H1 (cell line): ENCODE results near the gene MTTP. TPM values are rescaled to one million over a fixed set of nuclear protein-coding genes. Genes with fewer than 3 reads are reported as not detected.

Source experiments
- CTCF ChIA-PET: fragments of 300-600 bp; sonication (Branson Sonifier 250); formaldehyde crosslinking; loops from one replicate; lab custom pipeline; 2021; ENCODE audit not compliant: partially characterized antibody; lab: Charles Lee
- POLR2A ChIA-PET: fragments of 300-600 bp; sonication (Branson Sonifier 250); formaldehyde crosslinking; loops from one replicate; lab custom pipeline; 2021; ENCODE audit warnings: inconsistent platforms; ENCODE audit not compliant: partially characterized antibody; lab: Charles Lee
- DNase-seq, 2 experiments: peaks; one replicate each; pipeline versions ENCODE4 v3.0.0 to v3.0.0-alpha.2; 2010 to 2022; ENCODE audit warnings: low spot score in 2 of 2, low read depth in 1 of 2, mixed read lengths in 1 of 2
- FAIRE-seq: peaks from 2 replicates; lab custom pipeline; 2011; peaks lifted over from hg19 to GRCh38; lab: Jason Lieb, UNC
- H2AFZ ChIP-seq: 2 replicates; pipeline ENCODE4 v1.8.1; 2012; ENCODE audit warnings: low read length, inconsistent platforms
- H2AK5ac ChIP-seq: 2 replicates; pipeline ENCODE4 v1.6.1; 2013; ENCODE audit warnings: low read depth, low read length
- H2BK120ac ChIP-seq: replicated peaks from 2 replicates; pipeline ENCODE3; 2013; ENCODE audit warnings: low read depth, low read length, inconsistent platforms
- H2BK12ac ChIP-seq: 2 replicates; pipeline ENCODE4 v1.6.1; 2013; ENCODE audit warnings: low read depth, low read length
- H2BK15ac ChIP-seq: 2 replicates; pipeline ENCODE4 v1.6.1; 2013; ENCODE audit warnings: low read length
- H2BK20ac ChIP-seq: 2 replicates; pipeline ENCODE4 v1.6.1; 2013; ENCODE audit warnings: low read length
- H2BK5ac ChIP-seq: 2 replicates; pipeline ENCODE4 v1.6.1; 2013; ENCODE audit warnings: low read depth, low read length
- H3K14ac ChIP-seq: 2 replicates; pipeline ENCODE4 v1.6.1; 2013; ENCODE audit warnings: inconsistent platforms; ENCODE audit not compliant: insufficient read length
- H3K18ac ChIP-seq: 2 replicates; pipeline ENCODE4 v1.6.1; 2013; ENCODE audit warnings: low read length; ENCODE audit errors: extremely low read depth
- H3K23ac ChIP-seq: 2 replicates; pipeline ENCODE4 v1.6.1; 2013; ENCODE audit warnings: inconsistent platforms; ENCODE audit not compliant: insufficient read length
- H3K23me2 ChIP-seq: 2 replicates; pipeline ENCODE4 v1.6.1; 2013; ENCODE audit warnings: low read depth, low read length
- H3K27ac ChIP-seq: 2 replicates; pipeline ENCODE4 v1.6.1; 2011; ENCODE audit warnings: low read depth, low read length, inconsistent platforms
- H3K27me3 ChIP-seq, 4 experiments: replicated peaks in 1 of 4; 1 replicate in 1 of 4; 2 replicates in 3 of 4; pipeline versions ENCODE4 v1.6.1 to v1.8.1; 2011 to 2013; ENCODE audit warnings: low read length in 3 of 4, mild to moderate bottlenecking in 3 of 4, inconsistent platforms in 2 of 4, mixed read lengths in 2 of 4, moderate library complexity in 1 of 4; ENCODE audit not compliant: control insufficient read depth in 3 of 4, insufficient read depth in 3 of 4; ENCODE audit errors: extremely low read depth in 1 of 4
- H3K36me3 ChIP-seq, 4 experiments: 2 replicates each; pipeline versions ENCODE4 v1.6.1 to v1.8.1; 2011 to 2013; ENCODE audit warnings: mild to moderate bottlenecking in 4 of 4, low read length in 3 of 4, moderate library complexity in 2 of 4, control low read depth in 1 of 4, inconsistent platforms in 1 of 4; ENCODE audit not compliant: insufficient read depth in 4 of 4, control insufficient read depth in 2 of 4
- H3K4ac ChIP-seq: replicated peaks from 2 replicates; pipeline ENCODE3; 2013; ENCODE audit warnings: low read length, low read depth, mixed read lengths, inconsistent platforms; ENCODE audit not compliant: insufficient read length
- H3K4me1 ChIP-seq, 4 experiments: replicated peaks in 1 of 4; 1 replicate in 1 of 4; 2 replicates in 3 of 4; pipeline versions ENCODE4 v1.6.1 to v1.8.1; 2011 to 2013; ENCODE audit warnings: low read length in 3 of 4, inconsistent platforms in 2 of 4, mixed read lengths in 1 of 4; ENCODE audit not compliant: insufficient read depth in 4 of 4, control insufficient read depth in 3 of 4
- H3K4me2 ChIP-seq, 2 experiments: 2 replicates each; pipeline versions ENCODE4 v1.6.1 to v1.8.1; 2011 to 2013; ENCODE audit warnings: low read depth in 2 of 2, low read length in 2 of 2, control low read depth in 1 of 2, inconsistent platforms in 1 of 2, mild to moderate bottlenecking in 1 of 2; ENCODE audit not compliant: insufficient read depth in 1 of 2
- H3K4me3 ChIP-seq, 4 experiments: fragments of 200-600, 300-600 bp in 1 of 4; sonication (generic), shearing (Covaris generic), sonication (Bioruptor Twin) in 1 of 4; 2 replicates each; pipeline versions ENCODE4 v1.5.1 to v1.8.1; 2011 to 2016; ENCODE audit warnings: low read length in 4 of 4, low read depth in 3 of 4, control low read depth in 2 of 4, inconsistent platforms in 2 of 4, mild to moderate bottlenecking in 2 of 4, mixed read lengths in 1 of 4, moderate library complexity in 1 of 4; ENCODE audit not compliant: insufficient read depth in 2 of 4; ENCODE audit errors: extremely low read depth in 1 of 4
- H3K56ac ChIP-seq: replicated peaks from 2 replicates; pipeline ENCODE3; 2013; ENCODE audit warnings: low read depth, mild to moderate bottlenecking, mixed read lengths, low read length, inconsistent platforms; ENCODE audit not compliant: insufficient read length
- H3K79me1 ChIP-seq: 2 replicates; pipeline ENCODE4 v1.6.1; 2013; ENCODE audit warnings: low read depth, low read length, control low read depth
- H3K79me2 ChIP-seq, 2 experiments: 2 replicates each; pipeline versions ENCODE4 v1.6.1 to v1.8.1; 2012 to 2013; ENCODE audit warnings: low read length in 2 of 2, mild to moderate bottlenecking in 2 of 2, inconsistent platforms in 1 of 2; ENCODE audit not compliant: insufficient read depth in 2 of 2, control insufficient read depth in 1 of 2
- H3K9ac ChIP-seq, 4 experiments: replicated peaks in 1 of 4; 1 replicate in 1 of 4; 2 replicates in 3 of 4; pipeline versions ENCODE4 v1.6.1 to v1.8.1; 2011 to 2013; ENCODE audit warnings: low read depth in 3 of 4, low read length in 3 of 4, control low read depth in 2 of 4, mild to moderate bottlenecking in 2 of 4, moderate library complexity in 2 of 4, inconsistent platforms in 1 of 4; ENCODE audit errors: extremely low read depth in 1 of 4
- H3K9me3 ChIP-seq, 2 experiments: 2 replicates each; pipeline versions ENCODE4 v1.6.1 to v1.8.1; 2012 to 2013; ENCODE audit warnings: mild to moderate bottlenecking in 2 of 2, moderate library complexity in 2 of 2, control low read depth in 1 of 2, inconsistent platforms in 1 of 2, low read depth in 1 of 2, low read length in 1 of 2, mixed read lengths in 1 of 2; ENCODE audit not compliant: insufficient read depth in 2 of 2
- H4K20me1 ChIP-seq, 2 experiments: replicated peaks in 1 of 2; 2 replicates each; pipeline versions ENCODE3 to v1.8.1; 2011 to 2013; ENCODE audit warnings: inconsistent platforms in 2 of 2, low read length in 2 of 2, mild to moderate bottlenecking in 1 of 2; ENCODE audit not compliant: insufficient read depth in 2 of 2, control insufficient read depth in 1 of 2
- H4K5ac ChIP-seq: 2 replicates; pipeline ENCODE4 v1.6.1; 2013; ENCODE audit warnings: low read length, low read depth, mixed read lengths, inconsistent platforms; ENCODE audit not compliant: insufficient read length
- H4K8ac ChIP-seq: 2 replicates; pipeline ENCODE4 v1.8.0; 2013; ENCODE audit warnings: mild to moderate bottlenecking, moderate library complexity, low read length, inconsistent platforms; ENCODE audit not compliant: insufficient read depth; ENCODE audit errors: extremely low read depth
- H4K91ac ChIP-seq: replicated peaks from 2 replicates; pipeline ENCODE3; 2013; ENCODE audit warnings: low read length, mixed read lengths, inconsistent platforms; ENCODE audit not compliant: insufficient read length
- ATF2 ChIP-seq: IDR thresholded peaks from 2 replicates; pipeline ENCODE4 v1.6.1; 2012; ENCODE audit warnings: low read length, inconsistent platforms
- CBX8 ChIP-seq: fragments of 300-800, 300-1000 bp; sonication (generic); IDR thresholded peaks from 2 replicates; pipeline ENCODE4 v1.7.1; 2016; ENCODE audit warnings: low read depth, low read length, borderline replicate concordance
- E2F6 ChIP-seq: IDR thresholded peaks from 2 replicates; pipeline ENCODE4 v1.6.1; 2012; ENCODE audit warnings: inconsistent platforms
- GABPA ChIP-seq: IDR thresholded peaks from 2 replicates; pipeline ENCODE4 v1.6.1; 2011; ENCODE audit warnings: mild to moderate bottlenecking, low read length, moderate library complexity, borderline replicate concordance; ENCODE audit not compliant: insufficient read depth
- KDM5A ChIP-seq: fragments of 200-600 bp; IDR thresholded peaks from 2 replicates; pipeline ENCODE4 v1.7.1; 2012; ENCODE audit warnings: mild to moderate bottlenecking, low read length, inconsistent platforms, mixed read lengths
- POLR2A ChIP-seq, 2 experiments: IDR thresholded peaks; 1 replicate in 1 of 2; 2 replicates in 1 of 2; pipeline ENCODE4 v1.6.1; 2011; ENCODE audit warnings: low read depth in 2 of 2, low read length in 2 of 2, mild to moderate bottlenecking in 2 of 2; ENCODE audit errors: control extremely low read depth in 1 of 2
- SIN3A ChIP-seq, 2 experiments: IDR thresholded peaks in 1 of 2; conservative IDR thresholded peaks in 1 of 2; 2 replicates each; pipeline ENCODE4 v1.6.1; 2011 to 2012; ENCODE audit warnings: low read length in 2 of 2, improper control_type of control experiment in 1 of 2, low read depth in 1 of 2, mild to moderate bottlenecking in 1 of 2
- SP1 ChIP-seq: IDR thresholded peaks from 2 replicates; pipeline ENCODE4 v1.6.1; 2011; ENCODE audit warnings: low read depth, low read length
- TAF1 ChIP-seq: IDR thresholded peaks from 2 replicates; pipeline ENCODE4 v1.6.1; 2011; ENCODE audit warnings: mild to moderate bottlenecking, low read depth, low read length
- TBP ChIP-seq: IDR thresholded peaks from 2 replicates; pipeline ENCODE4 v1.6.1; 2011; ENCODE audit warnings: low read depth, low read length, improper control_type of control experiment
- TEAD4 ChIP-seq: IDR thresholded peaks from 2 replicates; pipeline ENCODE4 v1.6.1; 2012; ENCODE audit warnings: low read depth, low read length, inconsistent platforms, mixed read lengths
- WGBS, 2 experiments: shearing (Covaris generic) in 1 of 2; methylation state at CpG; one replicate each; pipeline versions ENCODE4 v1.1.6 to v1.1.7; 2013 to 2015; ENCODE audit warnings: low lambda C conversion rate in 2 of 2, mixed read lengths in 2 of 2, inconsistent platforms in 1 of 2, low coverage in 1 of 2, missing lambda C conversion rate in 1 of 2; ENCODE audit not compliant: insufficient replicate concordance in 2 of 2, insufficient coverage in 1 of 2, insufficient read length in 1 of 2; ENCODE audit errors: extremely low coverage in 1 of 2, missing lambda C conversion rate in 1 of 2; 5-methylcytosine and 5-hydroxymethylcytosine counted together
- polyA plus RNA-seq, 7 experiments: library from polyadenylated mRNA; depleted of rRNA in 3 of 7; stranded (reverse) in 5 of 7; unstranded in 2 of 7; fragments of >200 nt in 5 of 7; fragments of 200-250 nt in 2 of 7; gene quantifications; 1 replicate in 5 of 7; 2 replicates in 1 of 7; 4 replicates in 1 of 7; pipeline versions ENCODE4 v1.2.1 to v1.2.3, GENCODE V29; 2011 to 2013; ENCODE audit warnings: missing spikeins in 2 of 7, mixed read lengths in 2 of 7
- total RNA-seq: library from RNA; stranded (reverse); fragmentation: NEBNext Ultra II Directional; extraction: Animal tissue kit (Norgen Biotek cat#: 25700); gene quantifications from 2 replicates; pipeline ENCODE4 v1.2.1, GENCODE V29; 2021

The MTTP gene
- total and polyA plus RNA-seq, 2 of the 8 experiments (the other 6 are each of a cell fraction or from before 2014, with no cell fraction given) = 0.12 to 0.26 TPM

- Histone ChIP-seq H3K4me3 (no peak overlapping the region), H3K9me3 (no peaks in the 10 kb centered on the region), H3K23me2 (no peaks in the 10 kb centered on the region; the same call in 1 of the 2 replicates), H3K4me2 (no peak overlapping the region), H2AFZ (no peak overlapping the region), H2BK120ac (no peak overlapping the region), H3K18ac (no peak overlapping the region), H4K20me1 (no peaks in the 10 kb centered on the region), H3K56ac (no peak overlapping the region), H2BK20ac (no peak overlapping the region), H3K23ac (no peak overlapping the region), H3K4me1 (no peaks in the 10 kb centered on the region), H4K8ac (no peak overlapping the region), H4K5ac (no peak overlapping the region), H2BK5ac (no peak overlapping the region), H3K9ac (no peak overlapping the region), H2BK12ac (no peak overlapping the region), H3K36me3 (no peaks in the 10 kb centered on the region), H3K79me2 (no peaks in the 10 kb centered on the region), H3K27ac (no peak overlapping the region), H3K27me3 (no peaks in the 10 kb centered on the region), H3K79me1 (no peaks in the 10 kb centered on the region), H2AK5ac (no peak overlapping the region), H4K91ac (no peak overlapping the region), H2BK15ac (no peak overlapping the region), H3K4ac (no peak overlapping the region), H3K14ac (no peak overlapping the region)
- ChIA-PET CTCF (interaction anchor here (1.2 kb wide), 1 partner anchor 45 kb away, joined by 3 read pairs; no protein-coding TSS in a partner anchor), POLR2A (no interaction called here)
- DNase-seq = no peak
- TF ChIP-seq TBP = no peak
- TF ChIP-seq E2F6 = no peak
- no peak for TF ChIP-seq POLR2A (IDR thresholded peaks at IDR 0.05; ENCODE audit: control extremely low read depth in 1 of 2, low read depth in 2 of 2, low read length in 2 of 2)
- no peak for TF ChIP-seq CBX8
- no peak for TF ChIP-seq SIN3A (conservative IDR thresholded peaks at IDR 0.05 in 1 of 2, IDR thresholded peaks at IDR 0.05 in 1 of 2; ENCODE audit: low read depth in 1 of 2, low read length in 2 of 2)
- no peak for TF ChIP-seq KDM5A
- TF ChIP-seq TEAD4 = no peak
- no peak for TF ChIP-seq GABPA
- no peak for TF ChIP-seq SP1
- no peak for TF ChIP-seq ATF2
- no peak for TF ChIP-seq TAF1
- WGBS, 2 experiments = 85% methylated on average over 1 of the region's 1 CpG; no CpG with 5 or more reads in 1 of the 2 experiments
- no peak for FAIRE-seq
These were observed 13.2 kb downstream of the MTTP start for GRCh38 chr4:99587803-99588202.
